Endothelial cell of umbilical vein (primary cell): ENCODE data around the gene DGKH.

Source experiments
- CTCF ChIP-seq, 2 donors: IDR thresholded peaks; 1 replicate in 1 of 2; 2 replicates in 1 of 2; pipeline ENCODE4 v1.5.1; 2011; ENCODE audit warnings: low read length in 2 of 2, mild to moderate bottlenecking in 2 of 2, moderate library complexity in 2 of 2, control low read depth in 1 of 2, inconsistent platforms in 1 of 2, low read depth in 1 of 2; ENCODE audit not compliant: insufficient read depth in 1 of 2; ENCODE audit errors: extremely low read depth in 1 of 2
- EZH2 ChIP-seq: IDR thresholded peaks from 2 replicates; pipeline ENCODE4 v1.6.1; 2012; ENCODE audit warnings: borderline replicate concordance, low read depth, mild to moderate bottlenecking, moderate library complexity, low read length, inconsistent platforms; ENCODE audit not compliant: severe bottlenecking
- FOS ChIP-seq: IDR thresholded peaks from 2 replicates; pipeline ENCODE4 v1.6.1; 2011; ENCODE audit warnings: mild to moderate bottlenecking, low read length, moderate library complexity, borderline replicate concordance; ENCODE audit not compliant: insufficient read depth
- GATA2 ChIP-seq: IDR thresholded peaks from 2 replicates; pipeline ENCODE4 v1.7.0; 2011; ENCODE audit warnings: low read depth, mild to moderate bottlenecking, moderate library complexity, mixed read lengths, low read length; ENCODE audit not compliant: insufficient read length, insufficient read depth
- JUN ChIP-seq: IDR thresholded peaks from 2 replicates; pipeline ENCODE4 v1.6.1; 2011; ENCODE audit warnings: borderline replicate concordance, low read depth; ENCODE audit not compliant: insufficient read length, insufficient read depth
- MYC ChIP-seq: IDR thresholded peaks from one replicate; pipeline ENCODE4 v1.6.1; 2011; ENCODE audit warnings: mild to moderate bottlenecking, low read depth, low read length
- POLR2A ChIP-seq: IDR thresholded peaks from 2 replicates; pipeline ENCODE4 v1.6.1; 2012; ENCODE audit warnings: low read depth, mild to moderate bottlenecking, control low read depth, low read length
- POLR2AphosphoS5 ChIP-seq: IDR thresholded peaks from 2 replicates; pipeline ENCODE4 v1.6.1; 2012; ENCODE audit warnings: low read depth, mild to moderate bottlenecking, control low read depth, low read length, moderate library complexity; ENCODE audit not compliant: insufficient read depth

DNA sequence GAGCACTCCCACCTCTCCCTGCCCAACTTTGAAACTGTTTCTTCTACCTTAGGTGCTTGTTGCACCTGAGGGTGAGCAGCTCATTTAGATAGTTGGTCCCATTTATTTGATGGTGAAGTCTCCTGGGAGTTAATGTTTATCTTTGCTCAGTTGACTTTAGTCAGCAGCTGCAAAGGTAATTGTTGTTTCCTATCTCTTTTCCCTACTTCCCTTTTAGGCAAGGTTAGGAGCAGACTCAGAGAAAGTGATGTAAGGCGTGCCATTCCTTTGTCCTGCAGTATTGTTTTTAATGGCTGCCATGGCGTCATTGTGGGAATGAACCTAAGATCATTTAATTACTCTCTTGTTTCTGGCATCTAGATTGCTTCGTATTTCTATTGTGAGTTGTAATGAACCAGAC, 235.1 kb downstream of the DGKH start:
- no peak for TF ChIP-seq CTCF (IDR thresholded peaks at IDR 0.05; ENCODE audit: extremely low read depth in 1 of 2, insufficient read depth in 1 of 2, low read depth in 1 of 2, low read length in 2 of 2)
- TF ChIP-seq POLR2A = no peak
- no peak for TF ChIP-seq GATA2
- no peak for TF ChIP-seq EZH2
- no peak for TF ChIP-seq JUN
- no peak for TF ChIP-seq POLR2AphosphoS5
- TF ChIP-seq MYC = no peak
- TF ChIP-seq FOS = no peak
